HG03575 (cell line): ENCODE measurements around the gene CELF4.

ENCODE experiments used
- ATAC-seq: cut with Tn5 transposase; IDR thresholded peaks from one replicate; pipeline ENCODE4 v1.9.1; 2021; ENCODE audit not compliant: unreplicated experiment, insufficient number of reproducible peaks, low FRiP score; ENCODE audit errors: extremely low read depth

The CELF4 gene

GRCh38 chr18:37266290-37266689, 299.3 kb downstream of the CELF4 start:
- no peak for ATAC-seq

DNA sequence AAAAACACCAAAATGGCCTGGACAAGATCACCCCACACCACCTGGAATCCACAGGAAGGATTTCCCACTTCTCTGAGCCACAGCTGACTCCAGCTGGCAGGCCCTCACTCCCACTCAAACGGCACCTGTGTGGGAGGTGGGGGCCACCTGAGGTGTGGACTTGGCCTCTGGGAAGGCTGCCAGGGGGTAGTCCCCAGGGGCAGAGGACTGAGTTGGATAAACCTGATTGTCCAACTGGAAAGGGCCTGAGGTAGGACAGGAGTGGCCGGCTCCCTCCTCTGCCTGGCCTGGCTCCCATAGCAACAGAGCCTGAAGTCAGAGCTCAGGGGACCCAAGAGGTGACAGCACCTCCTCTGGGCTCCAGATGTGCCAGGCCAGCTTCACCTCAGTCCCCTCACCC, 300.2 kb downstream of the CELF4 start:
- ATAC-seq = no peak

DNA sequence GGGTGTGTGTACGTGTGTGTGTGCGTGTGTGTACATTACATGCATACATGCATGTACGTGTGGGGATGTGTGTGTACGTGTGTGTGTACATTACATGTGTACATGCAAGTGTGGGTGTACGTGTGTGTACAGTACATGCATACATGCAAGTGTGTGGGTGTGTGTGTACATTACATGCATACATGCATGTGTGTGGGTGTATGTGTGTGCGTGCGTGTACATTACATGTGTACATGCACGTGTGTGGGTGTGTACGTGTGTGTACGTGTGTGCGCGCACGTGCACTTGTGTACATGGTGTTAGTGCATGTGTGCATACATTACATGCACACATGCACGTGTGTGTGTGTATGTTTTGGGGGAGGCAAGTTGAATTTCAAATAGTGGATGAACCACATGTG, 300.6 kb downstream of the CELF4 start:
- no peak for ATAC-seq

GRCh38 chr18:37261988-37262387, 303.6 kb downstream of the CELF4 start:
- no peak for ATAC-seq

DNA sequence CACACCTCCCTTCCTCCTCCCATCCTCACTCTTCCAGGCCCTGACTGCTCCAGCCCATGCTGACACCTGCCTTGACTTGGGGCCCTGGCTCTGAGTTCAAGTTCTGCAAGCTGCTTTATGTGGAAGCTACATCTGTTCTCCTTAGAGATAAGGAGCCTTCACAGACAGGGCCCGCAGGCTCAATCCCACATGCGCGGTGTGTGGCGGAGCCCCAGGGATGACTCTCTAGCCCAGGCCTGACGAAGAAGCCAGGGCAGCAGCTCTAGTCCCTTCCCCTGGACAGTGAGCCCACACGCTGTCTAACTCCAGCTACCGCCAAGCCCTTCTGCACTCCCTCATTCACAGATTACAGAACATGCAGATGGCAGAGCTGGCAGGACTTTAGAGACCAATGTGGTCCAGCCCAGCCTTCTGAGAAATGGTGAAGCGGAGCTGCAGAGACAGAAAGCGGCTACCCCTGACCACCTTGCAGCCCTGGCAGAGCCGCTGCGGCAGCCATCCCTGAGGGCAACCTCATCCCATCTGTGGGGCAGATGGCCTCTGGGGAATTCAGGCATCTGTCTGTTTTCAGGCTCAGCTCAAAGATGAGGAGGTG, 304.3 kb downstream of the CELF4 start:
- no peak for ATAC-seq

- ATAC-seq = no peak
These were observed 305.1 kb downstream of the CELF4 start for GRCh38 chr18:37260367-37261093.

- no peak for ATAC-seq
These were observed 305.9 kb downstream of the CELF4 start for GRCh38 chr18:37259711-37260110.

- no peak for ATAC-seq
These were observed 306.8 kb downstream of the CELF4 start for GRCh38 chr18:37258819-37259218.

- ATAC-seq = no peak
These were observed 307.5 kb downstream of the CELF4 start for GRCh38 chr18:37258131-37258530.

DNA sequence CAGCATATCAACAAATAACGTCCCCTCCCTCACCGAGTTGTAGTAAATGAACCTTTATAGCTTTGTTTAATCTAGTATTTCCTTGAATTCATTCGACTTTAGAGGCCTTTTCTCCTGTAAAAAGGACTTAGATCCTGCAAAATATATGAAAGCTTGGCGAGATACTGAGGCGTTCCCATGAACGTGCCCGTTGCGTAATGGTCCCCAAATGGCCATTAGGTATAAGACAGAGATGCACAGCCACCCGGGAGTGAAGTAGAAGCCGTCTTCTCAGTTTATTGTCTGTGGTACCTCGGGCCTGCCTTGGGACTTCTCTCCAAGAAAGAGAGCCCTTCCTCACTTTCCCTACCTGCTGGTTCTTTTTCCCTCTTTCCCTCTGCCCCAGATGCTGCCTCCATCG, 310.6 kb downstream of the CELF4 start:
- no peak for ATAC-seq

DNA sequence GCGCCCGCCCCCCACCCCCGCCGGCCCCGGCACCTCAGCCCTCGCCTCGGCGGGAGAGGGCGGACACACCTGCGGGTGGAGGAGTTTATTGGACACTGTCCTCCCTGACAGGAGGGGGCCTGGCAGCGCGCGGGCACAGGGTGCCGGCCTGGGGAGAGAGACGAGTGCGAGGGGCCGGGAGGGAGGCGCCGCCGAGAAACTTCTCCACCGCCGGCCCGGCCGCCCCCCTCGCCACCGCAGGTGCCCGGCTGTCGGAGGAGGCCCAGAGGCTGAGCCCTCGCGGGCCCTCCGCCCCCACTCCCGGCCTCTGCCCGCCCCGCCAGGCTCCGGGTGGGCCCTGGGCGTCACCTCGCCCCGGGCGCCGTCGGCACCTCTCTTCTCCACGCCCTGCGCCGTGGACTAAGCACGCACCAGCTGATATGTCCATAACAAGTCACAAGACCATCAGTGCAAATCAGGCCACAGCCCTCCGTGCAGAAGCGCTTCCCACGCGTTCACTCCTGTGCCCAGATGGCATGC, 311.3 kb downstream of the CELF4 start:
- ATAC-seq = no peak

DNA sequence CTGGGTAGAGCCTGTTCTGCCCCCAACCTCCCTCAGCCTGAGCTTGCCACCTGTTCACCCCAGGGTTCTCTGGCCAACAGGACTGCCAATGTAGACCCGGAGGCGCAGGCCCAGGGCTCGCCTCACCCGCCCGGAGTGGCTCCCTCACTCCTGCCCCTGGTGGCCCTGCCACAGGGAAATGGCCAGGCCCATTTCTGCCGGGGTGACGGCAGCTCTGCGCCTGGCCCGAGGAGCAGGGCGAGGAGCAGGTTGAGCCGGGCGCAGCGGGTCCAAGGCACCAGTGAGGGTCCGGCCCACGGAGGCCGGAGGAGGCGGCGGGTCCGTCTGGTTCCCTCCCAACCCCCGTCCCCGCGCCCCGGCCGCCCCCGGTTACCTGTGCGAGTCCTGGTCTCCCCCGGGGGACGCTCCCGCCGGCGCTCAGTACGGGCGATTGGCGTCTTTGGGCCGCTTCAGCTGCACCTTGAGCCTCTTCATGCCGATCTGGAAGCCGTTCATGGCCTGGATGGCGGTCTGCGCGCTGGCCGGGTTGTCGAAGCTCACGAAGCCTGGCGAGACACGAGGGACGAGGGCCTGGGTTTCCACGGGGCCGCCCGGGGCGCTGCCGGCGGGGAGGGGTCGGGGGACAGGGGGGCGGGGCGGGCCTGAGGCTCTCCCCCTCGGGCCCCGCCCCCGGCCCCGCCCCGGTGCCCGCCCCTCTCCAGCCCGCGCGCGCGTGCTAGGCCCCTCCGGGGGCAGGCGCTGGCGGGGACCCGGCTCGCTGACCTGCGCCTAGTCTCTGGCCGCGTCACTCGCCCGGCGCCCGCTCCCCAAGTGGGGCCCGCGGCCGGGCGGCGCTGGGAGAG, 312.0 kb downstream of the CELF4 start:
- no peak for ATAC-seq

GRCh38 chr18:37252854-37253393, 312.7 kb downstream of the CELF4 start:
- no peak for ATAC-seq

- no peak for ATAC-seq
These were observed 313.3 kb downstream of the CELF4 start for GRCh38 chr18:37252342-37252741.

DNA sequence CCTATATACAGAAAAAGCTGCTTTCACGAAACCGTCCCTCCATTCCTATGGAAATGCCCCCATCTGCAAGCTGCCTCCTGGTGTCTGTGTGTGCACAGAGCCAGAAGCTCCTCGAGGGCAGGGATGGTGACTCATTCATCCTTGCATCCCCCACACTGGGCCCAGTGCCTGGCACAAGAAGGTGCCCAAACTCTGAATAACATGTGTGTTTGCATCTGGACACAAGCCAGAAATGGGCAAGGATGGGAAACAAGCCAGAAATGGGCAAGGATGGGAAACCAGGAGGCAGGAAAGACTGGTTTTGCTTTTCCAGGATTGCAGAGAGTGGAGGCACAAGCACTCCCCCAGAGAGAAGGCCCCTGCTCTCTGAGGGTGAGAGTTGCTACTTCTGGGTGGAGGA, 313.9 kb downstream of the CELF4 start:
- no peak for ATAC-seq

GRCh38 chr18:37249895-37250618, 315.5 kb downstream of the CELF4 start:
- ATAC-seq = no peak

DNA sequence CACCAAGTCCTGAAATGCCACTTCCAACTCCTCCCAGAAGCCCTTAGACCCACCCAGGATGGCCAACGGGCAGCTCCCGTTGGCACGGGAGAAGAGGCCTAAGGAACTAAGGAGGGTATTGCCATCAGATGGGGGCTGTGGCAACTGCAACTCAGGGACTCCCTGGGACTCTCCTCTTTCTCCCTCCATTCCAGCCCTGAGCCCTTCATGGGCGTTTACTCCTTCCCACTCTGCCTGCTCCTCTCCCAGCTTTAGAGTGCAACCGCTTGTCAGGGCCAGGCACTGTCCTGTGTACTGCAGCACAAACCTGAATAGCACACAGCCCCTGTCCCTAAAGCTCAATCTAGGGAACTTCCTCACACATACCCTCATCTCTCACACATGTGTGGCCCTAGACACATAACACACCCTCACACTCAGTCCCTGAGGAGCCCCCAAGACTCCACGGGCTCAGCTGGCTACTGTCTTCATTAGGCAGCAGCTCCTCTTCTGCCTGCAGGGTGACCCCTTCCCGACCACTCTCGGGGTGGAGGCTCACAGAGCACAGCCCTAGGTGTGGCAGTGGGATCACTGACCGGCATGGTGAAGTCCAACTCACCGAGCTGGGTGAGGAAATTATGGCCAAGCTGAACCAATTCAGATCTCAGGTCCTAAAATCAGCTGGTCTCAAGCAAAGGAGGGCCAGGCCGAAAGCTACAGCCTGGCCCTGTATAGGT, 316.3 kb downstream of the CELF4 start:
- no peak for ATAC-seq

DNA sequence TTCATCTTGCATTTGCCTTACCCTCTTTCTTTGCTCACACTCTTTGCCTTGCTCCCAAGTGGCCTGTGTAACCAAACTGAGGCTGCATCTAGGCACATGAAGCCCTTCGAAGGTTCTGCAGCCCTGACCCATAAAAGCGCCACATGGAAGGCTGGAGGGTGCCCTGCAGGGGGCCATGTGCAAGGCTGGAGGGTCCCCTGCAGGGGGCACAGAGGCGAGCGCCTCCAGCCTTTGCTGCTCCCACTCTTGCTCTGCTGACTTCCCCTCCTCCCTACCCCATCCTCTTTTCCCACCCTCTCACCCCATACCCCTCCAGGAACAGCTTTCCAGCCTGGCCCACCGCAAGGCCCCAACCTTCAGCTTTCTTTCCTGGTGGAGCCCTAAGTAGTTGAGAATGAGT, 317.3 kb downstream of the CELF4 start:
- no peak for ATAC-seq
